Osteoblast (primary cell): ENCODE data around the gene LRRC56. TPM values are rescaled to one million over a fixed set of nuclear protein-coding genes. Genes with fewer than 3 reads are reported as not detected.
A peak's percentile ranks its signal among the peaks of the same experiment; 100 is the strongest.

Source experiments
- DNase-seq: peaks from one replicate; pipeline ENCODE4 v3.0.0; 2011; ENCODE audit warnings: low spot score, mixed read lengths; ENCODE audit not compliant: insufficient read length; ENCODE audit errors: missing footprints
- H2AFZ ChIP-seq: 2 replicates; pipeline ENCODE4 v1.6.0; 2011; ENCODE audit warnings: mild to moderate bottlenecking, low read length
- H3K27ac ChIP-seq: 2 replicates; pipeline ENCODE4 v1.5.1; 2011; ENCODE audit warnings: mild to moderate bottlenecking, low read depth, low read length, moderate library complexity
- H3K27me3 ChIP-seq: 2 replicates; pipeline ENCODE4 v1.6.0; 2012; ENCODE audit warnings: mild to moderate bottlenecking, control low read depth, inconsistent platforms, low read length, moderate library complexity; ENCODE audit not compliant: insufficient read depth
- H3K36me3 ChIP-seq: 2 replicates; pipeline ENCODE4 v1.5.1; 2011; ENCODE audit warnings: mild to moderate bottlenecking, low read length, control low read depth, moderate library complexity; ENCODE audit not compliant: insufficient read depth
- H3K4me1 ChIP-seq: 2 replicates; pipeline ENCODE4 v1.5.1; 2011; ENCODE audit warnings: mild to moderate bottlenecking, low read length, control low read depth, moderate library complexity; ENCODE audit not compliant: insufficient read depth
- H3K4me2 ChIP-seq: 2 replicates; pipeline ENCODE4 v1.6.0; 2011; ENCODE audit warnings: mild to moderate bottlenecking, low read length; ENCODE audit not compliant: insufficient read depth
- H3K4me3 ChIP-seq: fragments of 200-600 bp; sonication (generic); 3 replicates; pipeline ENCODE4 v1.5.1; 2012; ENCODE audit warnings: mild to moderate bottlenecking, low read length, inconsistent platforms; ENCODE audit not compliant: insufficient read depth
- H3K79me2 ChIP-seq: 2 replicates; pipeline ENCODE4 v1.6.0; 2012; ENCODE audit warnings: mild to moderate bottlenecking, low read length, control low read depth, inconsistent platforms; ENCODE audit not compliant: insufficient read depth
- H3K9me3 ChIP-seq: 2 replicates; pipeline ENCODE4 v1.5.1; 2011; ENCODE audit warnings: low read depth, low read length, control low read depth
- H4K20me1 ChIP-seq: 2 replicates; pipeline ENCODE4 v1.6.0; 2012; ENCODE audit warnings: mild to moderate bottlenecking, low read length, control low read depth; ENCODE audit not compliant: insufficient read depth
- total RNA-seq: library from RNA; depleted of rRNA; stranded (reverse); fragments of >200 nt; gene quantifications from 2 replicates; pipeline ENCODE4 v1.2.3, GENCODE V29; 2012
- TF ChIP-seq, protein P1 (sequence below): IDR thresholded peaks from 2 replicates; pipeline ENCODE4 v1.5.1; 2011; ENCODE audit warnings: mild to moderate bottlenecking, low read depth, low read length, moderate library complexity; ENCODE audit errors: extremely low read depth

Gene LRRC56
- total RNA-seq, 1 donor, result 1.1 TPM

DNA sequence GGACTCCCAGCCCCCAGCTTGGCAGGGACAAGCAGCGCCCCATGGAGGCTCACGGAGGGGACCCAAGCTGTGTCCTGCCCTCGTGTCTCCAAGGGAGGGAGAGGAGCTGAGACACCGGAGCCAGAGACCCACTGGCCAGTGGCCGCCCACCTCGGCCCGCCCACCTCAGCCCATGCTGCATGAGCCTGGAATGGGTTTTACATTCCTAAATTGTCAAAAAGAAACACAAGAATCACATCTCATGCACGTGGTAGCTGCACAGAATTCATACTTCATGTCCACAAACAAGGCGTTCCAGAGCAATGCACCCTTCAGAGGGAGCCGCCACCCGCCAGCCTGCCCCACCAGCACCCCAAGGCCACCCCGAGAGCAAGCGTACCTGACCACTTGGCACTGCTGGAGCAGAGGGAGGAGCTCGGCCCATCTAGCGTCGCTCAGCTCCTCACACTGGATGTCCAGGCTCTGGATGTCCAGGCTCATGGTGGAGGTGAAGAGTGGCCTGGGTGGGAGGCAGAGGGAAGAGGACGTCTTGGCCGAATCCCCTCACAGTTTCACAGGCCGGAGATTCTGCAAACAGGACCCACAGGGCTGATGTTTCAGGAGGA lies 35.5 kb upstream of the LRRC56 start:
- Histone ChIP-seq H2AFZ (no peak overlapping the region), H3K27ac (no peak overlapping the region), H3K9me3 (no peaks in the 10 kb centered on the region), H3K36me3 (peaks cover 48% of the 10 kb centered on the region), H4K20me1 (peaks cover 38% of the 10 kb centered on the region), H3K79me2 (peaks cover 83% of the 10 kb centered on the region), H3K4me1 (peaks cover 27% of the 10 kb centered on the region), H3K4me3 (no peak overlapping the region), H3K4me2 (no peak overlapping the region), H3K27me3 (no peaks in the 10 kb centered on the region)
- TF ChIP-seq, protein P1, sequence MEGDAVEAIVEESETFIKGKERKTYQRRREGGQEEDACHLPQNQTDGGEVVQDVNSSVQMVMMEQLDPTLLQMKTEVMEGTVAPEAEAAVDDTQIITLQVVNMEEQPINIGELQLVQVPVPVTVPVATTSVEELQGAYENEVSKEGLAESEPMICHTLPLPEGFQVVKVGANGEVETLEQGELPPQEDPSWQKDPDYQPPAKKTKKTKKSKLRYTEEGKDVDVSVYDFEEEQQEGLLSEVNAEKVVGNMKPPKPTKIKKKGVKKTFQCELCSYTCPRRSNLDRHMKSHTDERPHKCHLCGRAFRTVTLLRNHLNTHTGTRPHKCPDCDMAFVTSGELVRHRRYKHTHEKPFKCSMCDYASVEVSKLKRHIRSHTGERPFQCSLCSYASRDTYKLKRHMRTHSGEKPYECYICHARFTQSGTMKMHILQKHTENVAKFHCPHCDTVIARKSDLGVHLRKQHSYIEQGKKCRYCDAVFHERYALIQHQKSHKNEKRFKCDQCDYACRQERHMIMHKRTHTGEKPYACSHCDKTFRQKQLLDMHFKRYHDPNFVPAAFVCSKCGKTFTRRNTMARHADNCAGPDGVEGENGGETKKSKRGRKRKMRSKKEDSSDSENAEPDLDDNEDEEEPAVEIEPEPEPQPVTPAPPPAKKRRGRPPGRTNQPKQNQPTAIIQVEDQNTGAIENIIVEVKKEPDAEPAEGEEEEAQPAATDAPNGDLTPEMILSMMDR, result no peak
- DNase-seq, result peak; percentile 90

- no peaks in the 10 kb centered on the region for H3K9me3 ChIP-seq
- no peak overlapping the region for H2AFZ ChIP-seq
- peaks cover 40% of the 10 kb centered on the region for H3K36me3 ChIP-seq
- H3K79me2 ChIP-seq, result peaks cover 77% of the 10 kb centered on the region
- H3K27me3 ChIP-seq, result no peaks in the 10 kb centered on the region
- peak overlapping the region; percentile 85 for H3K4me2 ChIP-seq
- H4K20me1 ChIP-seq, result peaks cover 35% of the 10 kb centered on the region
- TF ChIP-seq, protein P1, result no peak
- peaks cover 27% of the 10 kb centered on the region for H3K4me1 ChIP-seq
- H3K4me3 ChIP-seq, result no peak overlapping the region
- peak overlapping the region; percentile 75 for H3K27ac ChIP-seq
- DNase-seq, result peak; percentile 91
These were observed 34.8 kb upstream of the LRRC56 start for GRCh38 chr11:502288-503178.

- TF ChIP-seq, protein P1, result no peak
- Histone ChIP-seq H3K4me3 (peak overlapping the region; percentile 95), H3K4me1 (peaks cover 33% of the 10 kb centered on the region), H3K36me3 (peaks cover 32% of the 10 kb centered on the region), H3K27me3 (no peaks in the 10 kb centered on the region), H3K4me2 (peak overlapping the region; percentile 85), H3K79me2 (peaks cover 77% of the 10 kb centered on the region), H4K20me1 (peaks cover 29% of the 10 kb centered on the region), H2AFZ (no peak overlapping the region), H3K27ac (peak overlapping the region; percentile 99), H3K9me3 (no peaks in the 10 kb centered on the region)
- peak; percentile 96 for DNase-seq
These were observed 33.9 kb upstream of the LRRC56 start for GRCh38 chr11:503179-503981.
